Pons (tissue), 1 donor: ENCODE data around the gene PDCD10.

Experiments
- DNase-seq: peaks from one replicate; pipeline ENCODE4 v3.0.0-alpha.2; 2016; ENCODE audit warnings: low spot score

The PDCD10 gene

GRCh38 chr3:167679526-167679925 lies 55.2 kb downstream of the PDCD10 start:
- no peak for DNase-seq

- DNase-seq = no peak
Measured at GRCh38 chr3:167675848-167676247, 58.8 kb downstream of the PDCD10 start.

GRCh38 chr3:167673221-167673620 lies 61.5 kb downstream of the PDCD10 start:
- DNase-seq = no peak

GRCh38 chr3:167671878-167672427 lies 62.7 kb downstream of the PDCD10 start:
- no peak for DNase-seq

- no peak for DNase-seq
Measured at GRCh38 chr3:167669699-167670098, 65.0 kb downstream of the PDCD10 start.

GRCh38 chr3:167668651-167669050 lies 66.0 kb downstream of the PDCD10 start:
- DNase-seq = no peak

- DNase-seq = no peak
Measured at GRCh38 chr3:167666563-167666962, 68.1 kb downstream of the PDCD10 start.

GRCh38 chr3:167662919-167663400 lies 71.7 kb downstream of the PDCD10 start:
- DNase-seq = no peak

GRCh38 chr3:167657684-167658225 lies 76.9 kb downstream of the PDCD10 start:
- no peak for DNase-seq

- DNase-seq = no peak
Measured at GRCh38 chr3:167656821-167657220, 77.9 kb downstream of the PDCD10 start.

GRCh38 chr3:167653760-167654159 lies 80.9 kb downstream of the PDCD10 start, which contains the start of gene WDR49:
Gene WDR49 (minus strand): TSS chr3:167653942. CDS start chr3:167653425, 517 bp downstream.
- peak; percentile 30 for DNase-seq

- no peak for DNase-seq
Measured at GRCh38 chr3:167653155-167653554, 81.5 kb downstream of the PDCD10 start.

GRCh38 chr3:167651826-167652225 lies 82.9 kb downstream of the PDCD10 start:
- DNase-seq = no peak

GRCh38 chr3:167650459-167650858 lies 84.2 kb downstream of the PDCD10 start:
- no peak for DNase-seq

- no peak for DNase-seq
Measured at GRCh38 chr3:167649746-167650145, 84.9 kb downstream of the PDCD10 start.

- DNase-seq = no peak
Measured at GRCh38 chr3:167644611-167645010, 90.1 kb downstream of the PDCD10 start.
